ENCODE data around the gene JCHAIN. TPM values are rescaled to one million over a fixed set of nuclear protein-coding genes. Genes with fewer than 3 reads are reported as not detected.

Gene JCHAIN
- total and polyA plus RNA-seq, 2 donors (not counting 1 experiment from before 2014, with no cell fraction given): 11.3 to 28.7 TPM

- Histone ChIP-seq H3K36me3 (ENCODE audit: control insufficient read depth, insufficient read depth, low read length) (no peaks in the 10 kb centered on the region), H2AFZ (ENCODE audit: low read length) (no peak overlapping the region), H3K4me3 (replicated peaks in 1 of 4; ENCODE audit: control extremely low read depth in 1 of 4, insufficient read depth in 1 of 4, low read depth in 3 of 4, low read length in 4 of 4) (no peak overlapping the region), H3K4me1 (ENCODE audit: control insufficient read depth, extremely low read depth, insufficient read depth, low read length) (no peaks in the 10 kb centered on the region), H3K27me3 (ENCODE audit: control insufficient read depth, insufficient read depth, low read length) (no peaks in the 10 kb centered on the region), H3K4me2 (ENCODE audit: extremely low read depth, insufficient read depth, low read length) (no peak overlapping the region), H3K79me2 (ENCODE audit: control insufficient read depth, insufficient read depth, low read length) (no peaks in the 10 kb centered on the region), H3K27ac (ENCODE audit: insufficient read depth, low read length) (no peak overlapping the region), H4K20me1 (ENCODE audit: control insufficient read depth, extremely low read depth, insufficient read depth, low read length) (no peaks in the 10 kb centered on the region), H3K9me3 (ENCODE audit: control insufficient read depth, insufficient read depth, low read depth, low read length) (no peaks in the 10 kb centered on the region), H3K9ac (ENCODE audit: insufficient read depth, low read length) (no peak overlapping the region)
- no peak for DNase-seq (ENCODE audit: low read depth in 2 of 2)
- no peak for TF ChIP-seq CTCF (conservative IDR thresholded peaks at IDR 0.05 in 1 of 2, IDR thresholded peaks at IDR 0.05 in 1 of 2; ENCODE audit: low read depth in 1 of 2, low read length in 2 of 2)
- no peak for TF ChIP-seq EZH2 (IDR thresholded peaks at IDR 0.05; ENCODE audit: low read length, missing control alignments)
Observed at GRCh38 chr4:70623323-70623722, 43.0 kb downstream of the JCHAIN start.

DNA sequence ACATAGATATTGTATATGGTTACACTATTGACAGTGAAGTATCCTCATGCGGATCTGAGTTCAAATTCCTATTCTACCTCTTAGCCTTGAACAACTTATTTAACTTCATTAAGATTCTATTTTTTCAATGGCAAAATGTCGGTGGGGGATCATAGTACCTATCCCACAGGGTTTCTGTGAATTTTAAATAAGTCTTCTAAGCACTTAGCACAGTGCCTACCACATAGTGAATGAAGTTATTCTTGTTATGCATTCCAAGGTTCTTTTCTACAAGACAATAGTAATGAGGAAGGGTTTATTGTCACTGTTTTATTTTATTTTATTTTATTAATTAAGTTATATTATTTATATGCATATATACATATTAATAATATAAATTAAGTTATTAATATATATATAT lies 46.5 kb downstream of the JCHAIN start:
- H3K9me3 ChIP-seq (ENCODE audit: control insufficient read depth, insufficient read depth, low read depth, low read length): no peaks in the 10 kb centered on the region
- H3K27ac ChIP-seq (ENCODE audit: insufficient read depth, low read length): no peak overlapping the region
- no peak overlapping the region for H3K9ac ChIP-seq (ENCODE audit: insufficient read depth, low read length)
- H3K27me3 ChIP-seq (ENCODE audit: control insufficient read depth, insufficient read depth, low read length): no peaks in the 10 kb centered on the region
- no peaks in the 10 kb centered on the region for H4K20me1 ChIP-seq (ENCODE audit: control insufficient read depth, extremely low read depth, insufficient read depth, low read length)
- H3K4me1 ChIP-seq (ENCODE audit: control insufficient read depth, extremely low read depth, insufficient read depth, low read length): no peaks in the 10 kb centered on the region
- no peak overlapping the region for H3K4me3 ChIP-seq (replicated peaks in 1 of 4; ENCODE audit: control extremely low read depth in 1 of 4, insufficient read depth in 1 of 4, low read depth in 3 of 4, low read length in 4 of 4)
- H3K79me2 ChIP-seq (ENCODE audit: control insufficient read depth, insufficient read depth, low read length): no peaks in the 10 kb centered on the region
- no peak overlapping the region for H2AFZ ChIP-seq (ENCODE audit: low read length)
- no peaks in the 10 kb centered on the region for H3K36me3 ChIP-seq (ENCODE audit: control insufficient read depth, insufficient read depth, low read length)
- H3K4me2 ChIP-seq (ENCODE audit: extremely low read depth, insufficient read depth, low read length): no peak overlapping the region
- DNase-seq (ENCODE audit: low read depth in 2 of 2): no peak
- no peak for TF ChIP-seq EZH2 (IDR thresholded peaks at IDR 0.05; ENCODE audit: low read length, missing control alignments)
- TF ChIP-seq CTCF (conservative IDR thresholded peaks at IDR 0.05 in 1 of 2, IDR thresholded peaks at IDR 0.05 in 1 of 2; ENCODE audit: low read depth in 1 of 2, low read length in 2 of 2): no peak

DNA sequence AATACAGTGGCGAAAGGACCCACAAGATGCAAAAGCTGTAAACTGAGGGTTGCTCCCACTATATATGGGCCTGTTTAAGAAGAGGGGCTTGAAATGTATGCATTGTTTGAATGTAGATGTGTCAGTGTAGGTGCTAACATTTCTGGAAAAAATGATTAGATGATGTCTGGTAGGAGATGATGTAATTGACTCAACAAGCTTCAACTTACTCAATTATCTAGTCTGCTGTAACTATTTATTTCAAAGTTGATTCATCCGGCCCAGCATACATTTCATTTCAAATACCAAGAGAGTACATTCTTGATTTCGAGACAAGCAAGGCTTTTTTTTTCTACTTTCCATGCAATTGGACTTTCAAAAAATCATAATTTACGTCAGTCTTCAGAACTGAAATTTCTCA lies 47.0 kb downstream of the JCHAIN start:
- H3K27ac ChIP-seq (ENCODE audit: insufficient read depth, low read length): no peak overlapping the region
- TF ChIP-seq EZH2 (IDR thresholded peaks at IDR 0.05; ENCODE audit: low read length, missing control alignments) (no peak), CTCF (conservative IDR thresholded peaks at IDR 0.05 in 1 of 2, IDR thresholded peaks at IDR 0.05 in 1 of 2; ENCODE audit: low read depth in 1 of 2, low read length in 2 of 2) (no peak)
- H3K4me3 ChIP-seq (replicated peaks in 1 of 4; ENCODE audit: control extremely low read depth in 1 of 4, insufficient read depth in 1 of 4, low read depth in 3 of 4, low read length in 4 of 4): no peak overlapping the region
- no peaks in the 10 kb centered on the region for H4K20me1 ChIP-seq (ENCODE audit: control insufficient read depth, extremely low read depth, insufficient read depth, low read length)
- no peak for DNase-seq (ENCODE audit: low read depth in 2 of 2)
- H2AFZ ChIP-seq (ENCODE audit: low read length): no peak overlapping the region
- H3K4me1 ChIP-seq (ENCODE audit: control insufficient read depth, extremely low read depth, insufficient read depth, low read length): no peaks in the 10 kb centered on the region
- H3K79me2 ChIP-seq (ENCODE audit: control insufficient read depth, insufficient read depth, low read length): no peaks in the 10 kb centered on the region
- no peak overlapping the region for H3K9ac ChIP-seq (ENCODE audit: insufficient read depth, low read length)
- no peaks in the 10 kb centered on the region for H3K27me3 ChIP-seq (ENCODE audit: control insufficient read depth, insufficient read depth, low read length)
- H3K36me3 ChIP-seq (ENCODE audit: control insufficient read depth, insufficient read depth, low read length): no peaks in the 10 kb centered on the region
- H3K4me2 ChIP-seq (ENCODE audit: extremely low read depth, insufficient read depth, low read length): no peak overlapping the region
- no peaks in the 10 kb centered on the region for H3K9me3 ChIP-seq (ENCODE audit: control insufficient read depth, insufficient read depth, low read depth, low read length)

Data from fibroblast of lung (primary cell).